Measurements from ENCODE around the gene CPNE8. TPM values are rescaled to one million over a fixed set of nuclear protein-coding genes. Genes with fewer than 3 reads are reported as not detected.
A peak's percentile ranks its signal among the peaks of the same experiment; 100 is the strongest.

The CPNE8 gene
- total RNA-seq, 1 experiment from 2014 or later, result 10.9 TPM

- Histone ChIP-seq H3K27me3 (ENCODE audit: control insufficient read depth, insufficient read depth, low read length) (no peaks in the 10 kb centered on the region), H3K36me3 (replicated peaks; ENCODE audit: control insufficient read depth, insufficient read depth, low read length) (no peaks in the 10 kb centered on the region), H3K4me3 (ENCODE audit: insufficient read depth, low read depth, low read length) (no peak overlapping the region)
- DNase-seq, result no peak
These were observed 214.2 kb downstream of the CPNE8 start for GRCh38 chr12:38691164-38691563.

- DNase-seq, result no peak
- Histone ChIP-seq H3K4me3 (ENCODE audit: insufficient read depth, low read depth, low read length) (no peak overlapping the region), H3K36me3 (replicated peaks; ENCODE audit: control insufficient read depth, insufficient read depth, low read length) (no peaks in the 10 kb centered on the region), H3K27me3 (ENCODE audit: control insufficient read depth, insufficient read depth, low read length) (no peaks in the 10 kb centered on the region)
These were observed 214.7 kb downstream of the CPNE8 start for GRCh38 chr12:38690646-38691045.

GRCh38 chr12:38689704-38690103, 215.7 kb downstream of the CPNE8 start:
- Histone ChIP-seq H3K4me3 (ENCODE audit: insufficient read depth, low read depth, low read length) (no peak overlapping the region), H3K27me3 (ENCODE audit: control insufficient read depth, insufficient read depth, low read length) (no peaks in the 10 kb centered on the region), H3K36me3 (replicated peaks; ENCODE audit: control insufficient read depth, insufficient read depth, low read length) (no peaks in the 10 kb centered on the region)
- no peak for DNase-seq

GRCh38 chr12:38689195-38689594, 216.2 kb downstream of the CPNE8 start:
- no peaks in the 10 kb centered on the region for H3K36me3 ChIP-seq (replicated peaks; ENCODE audit: control insufficient read depth, insufficient read depth, low read length)
- H3K4me3 ChIP-seq (ENCODE audit: insufficient read depth, low read depth, low read length), result no peak overlapping the region
- H3K27me3 ChIP-seq (ENCODE audit: control insufficient read depth, insufficient read depth, low read length), result no peaks in the 10 kb centered on the region
- no peak for DNase-seq

- no peaks in the 10 kb centered on the region for H3K27me3 ChIP-seq (ENCODE audit: control insufficient read depth, insufficient read depth, low read length)
- DNase-seq, result no peak
- no peaks in the 10 kb centered on the region for H3K36me3 ChIP-seq (replicated peaks; ENCODE audit: control insufficient read depth, insufficient read depth, low read length)
- H3K4me3 ChIP-seq (ENCODE audit: insufficient read depth, low read depth, low read length), result no peak overlapping the region
These were observed 222.9 kb downstream of the CPNE8 start for GRCh38 chr12:38682521-38682920.

- no peak for DNase-seq
- Histone ChIP-seq H3K27me3 (ENCODE audit: control insufficient read depth, insufficient read depth, low read length) (no peaks in the 10 kb centered on the region), H3K36me3 (replicated peaks; ENCODE audit: control insufficient read depth, insufficient read depth, low read length) (no peaks in the 10 kb centered on the region), H3K4me3 (ENCODE audit: insufficient read depth, low read depth, low read length) (no peak overlapping the region)
These were observed 235.9 kb downstream of the CPNE8 start for GRCh38 chr12:38669530-38669929.

GRCh38 chr12:38669081-38669480, 236.3 kb downstream of the CPNE8 start:
- Histone ChIP-seq H3K27me3 (ENCODE audit: control insufficient read depth, insufficient read depth, low read length) (no peaks in the 10 kb centered on the region), H3K36me3 (replicated peaks; ENCODE audit: control insufficient read depth, insufficient read depth, low read length) (no peaks in the 10 kb centered on the region), H3K4me3 (ENCODE audit: insufficient read depth, low read depth, low read length) (no peak overlapping the region)
- no peak for DNase-seq

- DNase-seq, result no peak
- Histone ChIP-seq H3K36me3 (replicated peaks; ENCODE audit: control insufficient read depth, insufficient read depth, low read length) (no peaks in the 10 kb centered on the region), H3K4me3 (ENCODE audit: insufficient read depth, low read depth, low read length) (no peak overlapping the region), H3K27me3 (ENCODE audit: control insufficient read depth, insufficient read depth, low read length) (no peaks in the 10 kb centered on the region)
These were observed 239.0 kb downstream of the CPNE8 start for GRCh38 chr12:38666425-38666824.

GRCh38 chr12:38664661-38665269, 240.6 kb downstream of the CPNE8 start:
- peak; percentile 6 for DNase-seq
- H3K27me3 ChIP-seq (ENCODE audit: control insufficient read depth, insufficient read depth, low read length), result no peaks in the 10 kb centered on the region
- H3K4me3 ChIP-seq (ENCODE audit: insufficient read depth, low read depth, low read length), result no peak overlapping the region
- H3K36me3 ChIP-seq (replicated peaks; ENCODE audit: control insufficient read depth, insufficient read depth, low read length), result no peaks in the 10 kb centered on the region

GRCh38 chr12:38662829-38663228, 242.6 kb downstream of the CPNE8 start:
- no peaks in the 10 kb centered on the region for H3K36me3 ChIP-seq (replicated peaks; ENCODE audit: control insufficient read depth, insufficient read depth, low read length)
- H3K4me3 ChIP-seq (ENCODE audit: insufficient read depth, low read depth, low read length), result no peak overlapping the region
- no peaks in the 10 kb centered on the region for H3K27me3 ChIP-seq (ENCODE audit: control insufficient read depth, insufficient read depth, low read length)
- no peak for DNase-seq

GRCh38 chr12:38653650-38654049, 251.7 kb downstream of the CPNE8 start:
- H3K36me3 ChIP-seq (replicated peaks; ENCODE audit: control insufficient read depth, insufficient read depth, low read length), result no peaks in the 10 kb centered on the region
- DNase-seq, result no peak
- H3K4me3 ChIP-seq (ENCODE audit: insufficient read depth, low read depth, low read length), result no peak overlapping the region
- no peaks in the 10 kb centered on the region for H3K27me3 ChIP-seq (ENCODE audit: control insufficient read depth, insufficient read depth, low read length)

- H3K36me3 ChIP-seq (replicated peaks; ENCODE audit: control insufficient read depth, insufficient read depth, low read length), result no peaks in the 10 kb centered on the region
- no peak overlapping the region for H3K4me3 ChIP-seq (ENCODE audit: insufficient read depth, low read depth, low read length)
- no peaks in the 10 kb centered on the region for H3K27me3 ChIP-seq (ENCODE audit: control insufficient read depth, insufficient read depth, low read length)
- DNase-seq, result no peak
These were observed 256.6 kb downstream of the CPNE8 start for GRCh38 chr12:38648813-38649212.

- DNase-seq, result no peak
- H3K27me3 ChIP-seq (ENCODE audit: control insufficient read depth, insufficient read depth, low read length), result no peaks in the 10 kb centered on the region
- H3K4me3 ChIP-seq (ENCODE audit: insufficient read depth, low read depth, low read length), result no peak overlapping the region
- no peaks in the 10 kb centered on the region for H3K36me3 ChIP-seq (replicated peaks; ENCODE audit: control insufficient read depth, insufficient read depth, low read length)
These were observed 259.2 kb downstream of the CPNE8 start for GRCh38 chr12:38646146-38646545.

- Histone ChIP-seq H3K4me3 (ENCODE audit: insufficient read depth, low read depth, low read length) (no peak overlapping the region), H3K27me3 (ENCODE audit: control insufficient read depth, insufficient read depth, low read length) (no peaks in the 10 kb centered on the region), H3K36me3 (replicated peaks; ENCODE audit: control insufficient read depth, insufficient read depth, low read length) (no peaks in the 10 kb centered on the region)
- no peak for DNase-seq
These were observed 265.8 kb downstream of the CPNE8 start for GRCh38 chr12:38639625-38640024.

GRCh38 chr12:38638401-38638800, 267.0 kb downstream of the CPNE8 start:
- no peak for DNase-seq
- Histone ChIP-seq H3K36me3 (replicated peaks; ENCODE audit: control insufficient read depth, insufficient read depth, low read length) (no peaks in the 10 kb centered on the region), H3K4me3 (ENCODE audit: insufficient read depth, low read depth, low read length) (no peak overlapping the region), H3K27me3 (ENCODE audit: control insufficient read depth, insufficient read depth, low read length) (no peaks in the 10 kb centered on the region)

GRCh38 chr12:38633511-38633910, 271.9 kb downstream of the CPNE8 start:
- H3K4me3 ChIP-seq (ENCODE audit: insufficient read depth, low read depth, low read length), result no peak overlapping the region
- H3K36me3 ChIP-seq (replicated peaks; ENCODE audit: control insufficient read depth, insufficient read depth, low read length), result no peaks in the 10 kb centered on the region
- H3K27me3 ChIP-seq (ENCODE audit: control insufficient read depth, insufficient read depth, low read length), result no peaks in the 10 kb centered on the region
- DNase-seq, result no peak

Data from H7 (cell line).